Lung microvascular endothelial cell (primary cell): ENCODE data around the gene HYAL2. TPM values are rescaled to one million over a fixed set of nuclear protein-coding genes. Genes with fewer than 3 reads are reported as not detected.
"Not testable (repeated sequence)": the region's sequence is repeated elsewhere in the genome, so short reads cannot be mapped to it uniquely, and the experiment has no call there.

ENCODE experiments used
- DNase-seq, 2 donors: peaks; one replicate each; pipeline versions ENCODE4 v3.0.0 to v3.0.0-alpha.2; 2010; ENCODE audit warnings: low read depth in 2 of 2
- total RNA-seq: library from RNA; depleted of rRNA; stranded (reverse); fragments of >200 nt; gene quantifications from 2 replicates; pipeline ENCODE4 v1.2.1, GENCODE V29; 2014

HYAL2 gene
- total RNA-seq, 1 donor from 2014 or later = 600 TPM

DNA sequence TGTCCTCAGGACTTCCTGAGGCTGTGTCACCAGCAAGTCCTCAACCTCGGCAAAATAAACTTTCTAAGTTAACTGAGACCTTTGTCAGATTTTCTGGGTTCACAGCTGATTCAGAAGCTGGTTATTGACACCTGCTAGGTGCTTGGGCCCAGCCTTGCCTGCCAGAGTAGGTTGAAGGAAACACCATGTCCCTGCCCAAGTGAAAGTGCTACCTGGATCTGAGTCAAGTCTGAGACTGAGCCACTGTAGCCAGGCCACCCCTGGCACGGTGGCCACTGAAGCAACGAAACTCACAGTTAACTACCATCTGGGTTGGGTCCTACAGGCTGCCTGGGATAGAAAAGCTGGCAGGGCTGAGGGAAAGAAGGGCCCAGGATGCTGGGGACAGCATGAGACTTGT is 8.2 kb downstream of the HYAL2 start:
- no peak for DNase-seq

GRCh38 chr3:50312041-50312440 is 10.5 kb downstream of the HYAL2 start:
- not testable (repeated sequence) for DNase-seq

DNA sequence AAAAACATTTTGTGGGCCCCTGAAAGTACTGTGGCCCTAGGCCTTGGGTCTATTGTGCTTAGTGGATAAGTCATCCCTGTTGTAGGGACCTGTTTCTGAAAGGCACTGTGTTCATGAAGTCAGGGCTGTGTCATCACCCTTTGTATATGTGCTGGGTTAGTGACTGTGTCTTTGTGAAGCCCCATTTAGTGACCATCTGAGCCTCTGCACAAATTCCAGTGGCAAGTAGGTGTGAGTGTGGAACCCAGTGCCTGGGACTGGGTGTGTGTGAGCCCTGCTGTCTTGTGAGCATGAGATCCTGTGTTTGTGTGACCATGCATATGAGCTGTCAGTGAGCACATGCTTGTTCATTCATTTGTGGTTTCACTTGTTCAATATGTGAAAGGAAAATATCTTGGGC is 17.9 kb downstream of the HYAL2 start:
- DNase-seq = no peak

- peak; percentile 41 to 71 for DNase-seq
Observed at GRCh38 chr3:50303013-50303815, 19.3 kb downstream of the HYAL2 start, which contains the start of gene HYAL1. TSS of gene HYAL1 (minus strand) at chr3:50303574. CDS start at chr3:50302956, 618 bp downstream.

DNA sequence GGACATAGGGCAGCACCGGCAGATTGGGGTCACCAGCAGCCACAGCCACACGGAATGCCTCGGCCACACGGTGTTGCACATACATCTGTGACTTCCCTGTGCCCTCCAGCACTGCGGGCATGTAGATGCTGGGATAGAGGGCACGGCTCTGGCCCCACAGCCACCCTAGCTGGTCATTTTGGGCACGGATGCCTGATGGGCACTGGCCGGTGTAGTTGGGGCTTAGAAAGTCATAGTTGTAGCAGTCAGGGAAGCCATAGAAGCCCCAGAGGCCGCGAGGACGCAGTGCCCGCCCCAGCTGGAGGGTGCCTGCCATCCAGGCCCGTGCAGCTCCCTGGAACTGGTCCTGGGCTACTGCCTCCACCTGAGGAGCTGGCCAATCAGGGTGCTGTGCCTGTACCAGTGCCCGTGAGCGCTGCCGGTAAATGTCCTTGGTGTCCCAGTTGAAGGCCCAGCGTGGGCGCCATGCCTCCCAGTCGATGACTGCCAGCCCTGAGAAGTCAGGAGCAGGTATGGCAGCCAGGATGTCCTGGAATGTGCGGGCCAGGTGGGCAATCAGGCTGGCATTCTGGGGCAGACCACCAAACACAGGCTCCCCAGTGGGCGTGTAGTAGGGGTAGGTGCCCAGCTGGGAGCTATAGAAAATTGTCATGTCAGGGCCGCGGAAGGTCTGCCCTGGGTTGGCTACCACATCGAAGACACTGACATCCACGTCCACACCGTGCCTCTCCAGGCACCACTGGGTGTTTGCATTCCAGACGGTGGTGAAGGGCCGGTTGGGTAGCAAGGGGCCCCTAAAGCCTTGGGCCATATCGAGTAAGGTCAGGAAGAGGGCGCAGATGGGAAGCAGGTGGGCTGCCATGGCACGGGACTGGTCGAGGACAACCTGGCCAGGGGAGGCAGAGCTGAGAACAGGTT is 20.2 kb downstream of the HYAL2 start:
- no peak for DNase-seq

GRCh38 chr3:50300681-50301254 is 21.8 kb downstream of the HYAL2 start:
- no peak for DNase-seq

GRCh38 chr3:50299929-50300680 is 22.4 kb downstream of the HYAL2 start:
- DNase-seq = peak; percentile 48 to 73

- no peak for DNase-seq
Observed at GRCh38 chr3:50299638-50299928, 23.0 kb downstream of the HYAL2 start.

DNA sequence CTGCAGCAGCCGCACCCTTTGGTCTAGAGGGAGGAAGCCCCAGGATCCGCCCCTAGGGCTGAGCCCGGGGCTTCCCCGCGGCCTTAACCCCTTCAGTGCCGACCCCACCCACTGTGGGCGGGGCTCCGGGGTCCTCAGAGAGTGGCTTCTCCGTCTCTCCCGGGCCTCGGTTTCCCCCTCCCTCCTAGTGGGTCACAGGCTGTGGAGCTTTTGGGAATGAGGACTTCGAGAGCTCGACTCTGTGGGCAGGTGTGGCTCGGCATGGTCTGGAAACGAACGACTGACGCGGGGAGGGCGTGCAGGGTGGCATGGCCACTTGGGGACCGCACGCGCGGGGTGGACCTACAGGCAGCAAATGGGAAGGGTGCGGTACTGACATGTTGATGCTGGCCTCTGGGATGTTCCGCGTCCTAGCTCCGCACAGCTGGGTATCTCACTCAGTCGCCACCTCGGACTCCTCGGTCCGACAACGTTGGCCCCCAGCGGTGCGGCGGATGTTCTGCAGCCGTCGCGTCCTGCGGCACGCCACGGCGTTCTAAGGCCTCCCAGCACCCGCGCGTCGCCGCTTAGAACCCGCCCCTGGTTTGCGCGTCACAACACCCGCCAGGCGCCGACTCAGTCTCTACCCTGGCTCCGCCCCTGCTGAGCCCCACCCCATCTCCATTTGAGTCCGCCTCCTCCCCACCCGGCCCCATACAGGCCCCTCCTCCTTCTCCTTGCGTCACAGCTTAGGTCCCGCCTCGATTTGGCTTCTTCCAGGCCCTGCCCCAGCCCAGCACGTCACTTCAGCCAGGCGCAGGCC is 23.5 kb downstream of the HYAL2 start, which contains the start of the genes HYAL3 and NAA80:
Gene HYAL3 (minus strand): TSS at position 570 of the 802 bp plus-strand sequence. CDS start 3,803 bp downstream, outside the sequence.
Gene NAA80 (minus strand): TSS at position 570 of the 802 bp plus-strand sequence. CDS start 1,942 bp downstream, outside the sequence.
- DNase-seq = peak; percentile 100

DNA sequence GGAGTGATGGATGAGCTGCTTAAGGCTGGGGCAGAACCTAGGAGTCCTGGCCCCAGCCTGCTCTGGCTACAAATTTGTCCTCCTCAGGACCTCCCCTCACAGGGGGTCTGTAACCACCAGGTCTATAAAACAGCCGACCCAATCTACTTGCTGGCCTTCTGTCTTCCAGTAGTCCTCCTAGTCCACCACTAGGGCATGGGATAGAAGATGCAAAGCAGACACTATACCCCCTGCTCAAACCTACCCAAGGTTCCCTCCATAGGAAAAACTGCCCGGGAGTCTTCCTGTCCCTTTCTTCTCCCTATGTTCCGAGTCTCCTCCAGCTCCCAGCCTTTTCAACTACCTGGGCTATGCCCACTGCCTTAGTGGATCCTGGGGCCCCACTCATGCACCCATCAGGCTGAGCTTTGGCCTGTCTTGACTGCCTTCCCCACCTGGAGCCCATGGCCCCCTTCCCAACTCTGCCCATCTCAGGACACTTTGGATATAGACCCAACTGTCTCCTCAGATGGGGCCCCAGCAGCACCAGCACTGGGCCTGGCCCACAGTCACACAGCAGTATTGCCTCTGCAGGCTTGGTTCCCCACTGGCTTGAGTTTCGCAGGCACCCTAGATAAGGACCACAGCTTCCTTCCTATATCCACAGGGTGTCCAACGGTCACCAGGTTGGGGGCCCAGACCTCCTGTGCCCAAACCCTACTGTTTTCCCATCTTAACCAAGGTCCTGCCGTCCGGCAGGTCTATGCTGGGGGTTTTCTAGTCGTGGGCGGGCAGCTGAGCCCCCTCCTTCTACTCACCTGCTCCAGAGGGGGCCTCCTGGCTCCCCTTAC is 24.4 kb downstream of the HYAL2 start:
- DNase-seq = no peak

DNA sequence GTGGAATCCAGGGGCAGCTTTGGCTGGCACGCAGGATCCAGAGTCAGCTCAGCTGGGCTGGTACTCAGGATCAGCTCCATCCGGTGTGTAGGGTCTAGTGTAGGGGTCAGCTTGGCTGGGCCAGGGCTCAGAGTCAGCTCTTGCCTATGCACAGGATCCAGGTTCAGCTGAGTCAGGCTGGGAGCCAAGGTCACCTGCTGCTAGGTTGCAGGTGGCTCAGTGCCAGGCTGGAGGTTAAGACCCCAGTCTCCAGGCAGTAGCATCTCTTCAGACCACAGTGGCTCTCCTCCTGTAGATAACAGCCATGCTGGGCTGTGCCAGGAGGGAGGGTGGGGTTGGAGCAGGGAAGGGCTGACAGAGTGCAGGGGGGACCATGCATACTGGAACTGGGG is 25.2 kb downstream of the HYAL2 start:
- DNase-seq = no peak

GRCh38 chr3:50296721-50297383 is 25.7 kb downstream of the HYAL2 start:
- no peak for DNase-seq

DNA sequence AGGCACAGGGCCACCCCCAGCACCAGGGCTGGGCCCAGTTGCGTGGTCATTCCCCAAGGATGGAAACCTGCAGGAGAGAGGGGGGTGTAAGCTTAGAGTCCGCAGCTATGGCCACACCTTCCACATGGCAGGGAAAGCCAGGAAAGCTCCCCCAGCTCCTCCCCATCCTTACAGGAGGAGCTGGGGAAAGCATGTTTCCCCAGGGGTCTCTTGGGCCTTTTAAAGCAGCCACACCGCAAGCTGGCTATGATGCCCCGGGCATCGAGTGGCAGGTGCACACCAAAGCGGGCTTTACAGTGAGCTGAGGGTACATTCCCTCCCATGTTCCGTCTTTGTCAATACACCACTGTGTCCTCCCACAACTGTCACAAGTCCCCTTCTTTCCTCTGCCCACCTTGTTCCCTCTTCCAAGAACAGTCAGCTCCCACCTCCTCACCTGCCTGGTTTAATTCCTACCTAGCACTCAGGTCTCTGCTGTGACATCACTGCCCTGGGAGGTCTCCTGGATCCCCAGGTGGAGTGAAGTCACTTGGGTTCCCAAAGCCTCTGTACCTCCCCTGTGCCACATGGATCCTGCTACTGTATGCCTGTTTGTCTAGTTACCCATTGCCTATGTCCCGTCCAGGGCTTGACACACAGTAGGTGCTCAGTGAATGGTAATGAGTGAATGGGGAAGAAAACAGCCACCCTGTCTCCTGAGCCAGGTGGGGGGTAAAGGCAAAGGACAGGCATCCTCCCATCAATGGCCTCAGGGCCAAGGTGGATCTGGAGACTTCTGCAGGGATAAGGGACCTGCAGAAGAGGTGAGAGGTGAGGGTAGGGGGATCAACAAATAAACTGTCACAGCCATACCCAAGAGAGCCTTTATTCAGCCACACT is 26.8 kb downstream of the HYAL2 start:
- no peak for DNase-seq

DNA sequence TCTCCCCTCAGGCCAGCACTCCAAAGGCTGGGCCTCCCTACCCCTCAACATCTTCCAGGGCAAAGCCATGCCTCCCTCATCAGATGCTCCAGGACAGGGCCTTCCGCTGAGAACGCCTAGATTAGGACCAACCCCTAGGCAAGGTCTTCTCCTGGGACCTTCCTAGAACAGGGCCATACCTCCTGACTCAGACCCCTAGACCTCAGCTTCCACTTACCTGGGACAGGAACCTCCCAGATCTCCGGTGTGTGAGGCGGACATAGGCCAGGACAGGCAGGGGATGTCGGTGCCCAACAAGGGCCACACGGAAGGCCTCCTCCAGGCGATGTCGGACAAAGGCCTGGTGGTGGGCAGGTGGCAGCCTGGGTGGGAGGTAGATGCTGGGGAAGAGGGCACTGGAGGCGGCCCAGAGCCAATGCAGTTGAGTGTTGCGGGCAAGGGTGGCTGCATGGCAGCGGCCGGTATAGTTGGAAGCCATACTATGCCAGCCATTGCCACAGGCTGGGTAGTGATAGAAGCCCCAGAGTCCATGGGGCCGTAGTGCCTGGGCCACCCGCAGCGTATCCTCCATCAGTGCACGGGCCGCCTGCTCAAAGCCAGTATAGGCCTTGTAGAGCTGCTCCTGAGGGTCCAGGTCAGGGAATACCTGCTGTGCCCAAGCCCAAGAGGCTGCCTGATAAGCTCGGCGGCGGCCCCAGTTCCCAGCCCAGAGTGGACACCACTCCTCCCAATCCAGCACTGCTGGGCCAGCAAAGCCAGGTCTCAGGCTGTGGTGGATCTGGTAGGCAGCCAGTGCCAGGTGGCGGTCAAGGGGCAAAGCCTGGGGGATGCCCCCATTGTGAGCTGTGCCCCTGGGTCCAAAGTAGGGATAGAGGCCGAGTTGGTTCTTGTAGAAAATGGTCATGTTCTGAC is 27.8 kb downstream of the HYAL2 start:
- no peak for DNase-seq

- no peak for DNase-seq
Observed at GRCh38 chr3:50294089-50294488, 28.5 kb downstream of the HYAL2 start.

DNA sequence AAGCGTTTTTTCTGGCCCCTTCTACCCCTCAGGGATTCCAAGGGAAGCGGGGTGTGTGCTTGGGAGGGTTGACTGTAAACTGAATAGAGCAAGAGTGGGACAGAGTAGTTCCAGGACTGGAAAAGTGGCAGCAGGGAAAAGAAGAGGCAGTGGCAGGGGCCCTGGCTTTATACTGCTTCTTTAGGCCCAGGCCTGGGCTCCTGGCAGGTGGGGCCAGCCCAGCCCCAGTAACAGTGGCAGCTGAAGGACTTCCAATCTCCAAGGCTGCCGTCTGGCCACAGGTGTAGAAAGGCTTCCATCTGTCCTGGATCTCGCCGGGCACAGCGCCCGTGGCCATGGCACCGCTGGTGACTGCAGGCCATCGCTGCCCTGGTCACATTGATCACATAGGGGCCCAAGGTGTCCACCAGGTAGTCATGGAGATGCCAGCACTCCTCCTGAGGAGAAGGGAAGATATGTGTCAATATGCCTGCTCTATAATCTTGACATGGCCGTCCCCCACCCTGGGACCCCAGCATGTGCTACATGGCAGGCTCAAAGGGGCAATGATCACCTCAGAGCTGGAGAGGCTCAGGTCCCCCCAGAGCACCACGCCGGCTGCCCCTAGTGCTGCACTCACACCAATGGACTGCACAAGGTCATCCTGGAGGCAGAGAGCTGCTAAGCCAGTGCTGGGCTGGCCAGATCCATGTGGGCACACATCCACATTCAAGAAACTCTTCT is 29.3 kb downstream of the HYAL2 start:
- DNase-seq = no peak
